Activated CD8-positive, alpha-beta T cell treated with anti-CD3 and anti-CD28 coated beads for 36 hours (primary cell): Measurements from ENCODE around the gene BSPRY. TPM values are rescaled to one million over a fixed set of nuclear protein-coding genes. Genes with fewer than 3 reads are reported as not detected.
A peak's percentile ranks its signal among the peaks of the same experiment; 100 is the strongest.

Source experiments
- ATAC-seq: fragments of 200-7000 bp; cut with Tn5 transposase; one replicate; pipeline ENCODE4 v1.10.0; 2021; ENCODE audit warnings: mild to moderate bottlenecking, moderate library complexity
- CTCF ChIA-PET: fragments of 350-600 bp; sonication (Branson Sonifier 250); formaldehyde crosslinking; loops from one replicate; lab custom pipeline; 2021; ENCODE audit warnings: antibody characterized with exemption; lab: Charles Lee
- POLR2A ChIA-PET: fragments of 350-600 bp; sonication (Branson Sonifier 250); formaldehyde crosslinking; loops from one replicate; lab custom pipeline; 2021; ENCODE audit warnings: antibody characterized with exemption; lab: Charles Lee
- DNase-seq: peaks from one replicate; pipeline ENCODE4 v3.0.0-alpha.2; 2020
- H3K27ac Mint-ChIP-seq: one replicate; pipeline ENCODE4 v1.8.0; 2021; ENCODE audit warnings: mild to moderate bottlenecking, mixed read lengths
- H3K27me3 Mint-ChIP-seq: one replicate; pipeline ENCODE4 v1.8.0; 2021; ENCODE audit warnings: mixed read lengths
- H3K36me3 Mint-ChIP-seq: one replicate; pipeline ENCODE4 v1.8.0; 2021; ENCODE audit warnings: low read depth, mixed read lengths
- H3K4me1 Mint-ChIP-seq: one replicate; pipeline ENCODE4 v1.8.0; 2021; ENCODE audit warnings: low read depth, mixed read lengths
- H3K4me3 Mint-ChIP-seq: one replicate; pipeline ENCODE4 v1.8.0; 2021; ENCODE audit warnings: mild to moderate bottlenecking, moderate library complexity, mixed read lengths
- H3K9me3 Mint-ChIP-seq: one replicate; pipeline ENCODE4 v1.8.0; 2021; ENCODE audit warnings: mixed read lengths
- CTCF ChIP-seq: fragments of 200-600 bp; IDR thresholded peaks from one replicate; pipeline ENCODE4 v1.8.0; 2022; ENCODE audit warnings: antibody characterized with exemption, mild to moderate bottlenecking
- intact Hi-C: fragments of 100-400 bp; cut with micrococcal nuclease; formaldehyde crosslinking; loops from one replicate; pipeline ENCODE4 v1.10.0; 2022
- total RNA-seq, 2 experiments: library from RNA; stranded (reverse); gene quantifications; one replicate each; pipeline ENCODE4 v1.2.3, GENCODE V29; 2021

BSPRY gene
- total RNA-seq, 2 experiments from 2014 or later = 8.2 to 9.1 TPM

GRCh38 chr9:113345671-113346070 lies 3.7 kb upstream of the BSPRY start:
- no peak overlapping the region for H3K4me3 Mint-ChIP-seq
- peak overlapping the region; percentile 47 for H3K27ac Mint-ChIP-seq
- no peaks in the 10 kb centered on the region for H3K9me3 Mint-ChIP-seq
- ChIA-PET CTCF (interaction anchor here (1.1 to 1.5 kb wide), 4 partner anchors 9 to 309 kb away, joined by 3 to 4 read pairs (median 4); no protein-coding TSS in a partner anchor), POLR2A (interaction anchor here (0.6 kb wide), 1 partner anchor 68 kb away, joined by 3 read pairs; no protein-coding TSS in a partner anchor)
- intact Hi-C loops = loop anchor here (10.0 kb wide), 1 partner anchor 71 kb away; the partner anchor contains the start of genes CDC26 and PRPF4
- TF ChIP-seq CTCF = no peak
- H3K4me1 Mint-ChIP-seq = peaks cover 38% of the 10 kb centered on the region
- DNase-seq (no peak), ATAC-seq (no peak)
- H3K27me3 Mint-ChIP-seq = peaks cover 4% of the 10 kb centered on the region
- H3K36me3 Mint-ChIP-seq = no peaks in the 10 kb centered on the region

- Mint-ChIP-seq H3K4me1 (peaks cover 43% of the 10 kb centered on the region), H3K27me3 (peaks cover 9% of the 10 kb centered on the region), H3K36me3 (no peaks in the 10 kb centered on the region), H3K4me3 (peak overlapping the region; percentile 23), H3K27ac (no peak overlapping the region), H3K9me3 (no peaks in the 10 kb centered on the region)
- TF ChIP-seq CTCF = no peak
- intact Hi-C loops = loop anchor here (10.0 kb wide), 1 partner anchor 74 kb away; the partner anchor contains the start of genes CDC26 and PRPF4
- CTCF ChIA-PET = interaction anchor here (0.8 to 3.0 kb wide), 4 partner anchors 8 to 307 kb away, joined by 4 to 14 read pairs (median 4); partner anchors contain the start of gene WDR31
- ATAC-seq (no peak), DNase-seq (no peak)
- POLR2A ChIA-PET = interaction anchor here (0.6 to 2.2 kb wide), 4 partner anchors 8 to 141 kb away, joined by 3 to 6 read pairs (median 4); partner anchors contain the start of genes C9orf43, POLE3 and WDR31
Measured at GRCh38 chr9:113348437-113348836, 904 bp upstream of the BSPRY start.

- ChIA-PET CTCF (interaction anchor here (0.9 to 3.1 kb wide), 6 partner anchors 9 to 236 kb away, joined by 3 to 14 read pairs (median 9); partner anchors contain the start of genes ALAD, CDC26, PRPF4 and WDR31), POLR2A (interaction anchor here (0.6 to 2.2 kb wide), 4 partner anchors 9 to 141 kb away, joined by 3 to 6 read pairs (median 4); partner anchors contain the start of genes C9orf43, POLE3 and WDR31)
- Mint-ChIP-seq H3K4me1 (peaks cover 39% of the 10 kb centered on the region), H3K27me3 (peaks cover 12% of the 10 kb centered on the region), H3K27ac (no peak overlapping the region), H3K9me3 (no peaks in the 10 kb centered on the region), H3K4me3 (peak overlapping the region; percentile 74), H3K36me3 (no peaks in the 10 kb centered on the region)
- ATAC-seq (no peak), DNase-seq (no peak)
- TF ChIP-seq CTCF = no peak
- intact Hi-C loops = loop anchor here (10.0 kb wide), 1 partner anchor 74 kb away; the partner anchor contains the start of genes CDC26 and PRPF4
Measured at GRCh38 chr9:113349066-113349444, 286 bp upstream of the BSPRY start.

- DNase-seq = peak; percentile 36
- CTCF ChIA-PET = interaction anchor here (0.7 to 3.1 kb wide), 10 partner anchors 10 to 305 kb away, joined by 3 to 14 read pairs (median 4); partner anchors contain the start of genes ALAD, CDC26, PRPF4 and WDR31
- no peaks in the 10 kb centered on the region for H3K9me3 Mint-ChIP-seq
- peak; percentile 13 for ATAC-seq
- POLR2A ChIA-PET = interaction anchor here (0.6 to 2.2 kb wide), 8 partner anchors 10 to 967 kb away, joined by 3 to 12 read pairs (median 4); partner anchors contain the start of genes C9orf43, CDC26, POLE3 and PRPF4
- peak overlapping the region; percentile 77 for H3K27ac Mint-ChIP-seq
- TF ChIP-seq CTCF = no peak
- H3K36me3 Mint-ChIP-seq = no peaks in the 10 kb centered on the region
- H3K4me3 Mint-ChIP-seq = peak overlapping the region; percentile 78
- H3K4me1 Mint-ChIP-seq = peaks cover 37% of the 10 kb centered on the region
- intact Hi-C loops = no loop called here
- peaks cover 13% of the 10 kb centered on the region for H3K27me3 Mint-ChIP-seq
Measured at GRCh38 chr9:113350107-113350661, 843 bp downstream of the BSPRY start.
